Measurements from ENCODE around the gene TMEM53. TPM values are rescaled to one million over a fixed set of nuclear protein-coding genes. Genes with fewer than 3 reads are reported as not detected.

TMEM53 gene
- total and polyA plus RNA-seq, 2 donors (not counting 3 experiments of a cell fraction or from before 2014, with no cell fraction given): 5.3 to 16.5 TPM

DNA sequence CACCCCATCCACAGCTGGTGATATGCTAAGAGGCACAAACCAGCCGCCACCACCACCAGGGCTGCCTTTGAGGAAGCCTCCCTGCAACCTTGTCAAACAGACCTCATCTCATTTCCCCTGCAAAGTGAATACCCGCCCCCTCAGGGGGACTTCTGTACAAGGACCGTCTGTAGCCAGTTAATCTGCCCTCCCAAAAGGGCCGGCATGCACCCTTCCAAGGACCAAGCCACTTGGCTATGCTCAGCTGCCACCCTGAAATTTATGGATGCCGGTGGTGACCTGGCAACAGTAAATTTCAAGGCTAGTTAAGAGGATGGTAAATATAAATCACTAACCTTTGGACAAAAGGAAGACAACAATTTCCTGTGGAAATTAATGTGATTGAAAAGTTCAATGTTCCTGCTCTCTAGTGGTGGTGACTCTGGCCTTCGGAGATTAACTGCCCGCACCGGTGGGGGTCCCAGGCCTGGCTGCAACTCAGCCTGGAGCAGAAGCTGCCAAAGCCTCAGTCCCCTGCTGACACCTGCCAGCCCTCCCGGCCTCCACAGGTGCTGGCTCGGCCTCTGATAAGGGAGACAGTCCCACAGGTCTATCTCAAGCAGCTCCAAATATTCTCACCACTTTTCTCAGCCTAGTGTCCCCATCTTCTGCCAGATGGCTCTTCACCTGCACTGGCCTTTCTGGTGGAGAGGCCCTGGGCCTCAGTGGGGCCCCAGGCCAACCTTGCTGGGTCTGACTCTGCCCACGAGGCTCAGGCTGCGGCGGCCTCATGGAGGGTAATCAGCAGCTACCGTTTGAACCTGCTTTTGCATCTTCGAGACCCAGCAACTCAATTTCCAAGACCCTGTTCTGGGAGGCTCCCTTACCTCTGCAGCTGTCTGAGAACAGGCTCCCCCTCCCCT is 12.2 kb downstream of the TMEM53 start:
- intact Hi-C loops (cut with micrococcal nuclease) (no loop called here), dilution Hi-C loops (cut with MboI; ENCODE audit: extremely low pct_ligation_motif_present, low sequenced_read_pairs) (no loop called here)
- H4K20me1 ChIP-seq (replicated peaks; ENCODE audit: control insufficient read depth, extremely low read depth, insufficient read depth, low read length): no peaks in the 10 kb centered on the region
- H3K4me3 ChIP-seq (replicated peaks in 1 of 3; ENCODE audit: insufficient read depth in 1 of 3, low read depth in 1 of 3, low read length in 3 of 3): no peak overlapping the region
- no peaks in the 10 kb centered on the region for H3K79me2 ChIP-seq (ENCODE audit: control insufficient read depth, insufficient read depth, low read length)
- no peaks in the 10 kb centered on the region for H3K4me1 ChIP-seq (ENCODE audit: control insufficient read depth, extremely low read depth, insufficient read depth, low read length)
- TF ChIP-seq POLR2AphosphoS5 (IDR thresholded peaks at IDR 0.05; ENCODE audit: insufficient read depth, low read depth, low read length) (no peak), POLR2A (IDR thresholded peaks at IDR 0.05; ENCODE audit: low read depth, low read length) (no peak), MAX (IDR thresholded peaks at IDR 0.05; ENCODE audit: insufficient read depth, insufficient read length) (no peak), EZH2 (IDR thresholded peaks at IDR 0.05; ENCODE audit: borderline replicate concordance, low read depth, low read length, severe bottlenecking) (no peak), MYC (IDR thresholded peaks at IDR 0.05; ENCODE audit: low read depth, low read length) (no peak), JUN (IDR thresholded peaks at IDR 0.05; ENCODE audit: borderline replicate concordance, insufficient read depth, insufficient read length, low read depth) (no peak), GATA2 (IDR thresholded peaks at IDR 0.05; ENCODE audit: insufficient read depth, insufficient read length, low read depth, low read length) (no peak), FOS (IDR thresholded peaks at IDR 0.05; ENCODE audit: borderline replicate concordance, insufficient read depth, low read length) (no peak), CTCF (IDR thresholded peaks at IDR 0.05; ENCODE audit: extremely low read depth in 1 of 2, insufficient read depth in 1 of 2, low read depth in 1 of 2, low read length in 2 of 2) (no peak)
- H2AFZ ChIP-seq (ENCODE audit: low read depth, low read length): no peak overlapping the region
- H3K27ac ChIP-seq (ENCODE audit: insufficient read depth, low read depth, low read length): no peak overlapping the region
- ChIA-PET POLR2A (no interaction called here), CTCF (interaction anchor here (0.7 to 3.6 kb wide), 2 partner anchors 10 to 62 kb away, joined by 3 to 18 read pairs; no protein-coding TSS in a partner anchor)
- no TSS peak for BruUV-seq (replicated peaks)
- H3K9ac ChIP-seq (replicated peaks; ENCODE audit: extremely low read depth, insufficient read depth, low read length): no peak overlapping the region
- no peaks in the 10 kb centered on the region for H3K36me3 ChIP-seq (ENCODE audit: control insufficient read depth in 2 of 2, extremely low read depth in 1 of 2, insufficient read depth in 2 of 2, low read length in 2 of 2)
- no peaks in the 10 kb centered on the region for H3K9me3 ChIP-seq (replicated peaks; ENCODE audit: control insufficient read depth, insufficient read depth, low read length)
- DNase-seq (ENCODE audit: low read depth, low spot score) (no peak), FAIRE-seq (no peak)
- H3K27me3 ChIP-seq (ENCODE audit: control insufficient read depth in 2 of 2, insufficient read depth in 2 of 2, low read length in 2 of 2): no peaks in the 10 kb centered on the region
- no peaks in the 10 kb centered on the region for H3K9me1 ChIP-seq (replicated peaks; ENCODE audit: control insufficient read depth, extremely low read depth, insufficient read depth, low read length)
- H3K4me2 ChIP-seq (ENCODE audit: insufficient read depth, low read length): no peak overlapping the region

Measured in endothelial cell of umbilical vein (primary cell).